WTC11 (cell line): ENCODE measurements around the gene CACNA2D1. TPM values are rescaled to one million over a fixed set of nuclear protein-coding genes. Genes with fewer than 3 reads are reported as not detected.

Experiments
- ATAC-seq: fragments of 200-7000 bp; cut with Tn5 transposase; 2 replicates; pipeline ENCODE4 v1.10.0; 2021; ENCODE audit warnings: mild to moderate bottlenecking, moderate library complexity
- CTCF ChIA-PET: fragments of 300-600 bp; sonication (Branson Sonifier 250); formaldehyde crosslinking; loops from one replicate; lab custom pipeline; 2021; ENCODE audit warnings: antibody characterized with exemption; lab: Charles Lee
- POLR2A ChIA-PET: fragments of 350-600 bp; sonication (Branson Sonifier 250); formaldehyde crosslinking; loops from one replicate; lab custom pipeline; 2021; ENCODE audit warnings: antibody characterized with exemption; lab: Charles Lee
- DNase-seq: peaks from one replicate; pipeline ENCODE4 v3.0.0; 2021; ENCODE audit warnings: low spot score
- H3K27ac Mint-ChIP-seq: 2 replicates; pipeline ENCODE4 v1.8.0; 2021; ENCODE audit warnings: mixed read lengths
- H3K27me3 Mint-ChIP-seq: 2 replicates; pipeline ENCODE4 v1.8.0; 2021; ENCODE audit warnings: low read depth, mild to moderate bottlenecking, moderate library complexity, mixed read lengths
- H3K36me3 Mint-ChIP-seq: 2 replicates; pipeline ENCODE4 v1.8.0; 2021; ENCODE audit warnings: mixed read lengths
- H3K4me1 Mint-ChIP-seq: 2 replicates; pipeline ENCODE4 v1.8.0; 2022; ENCODE audit warnings: mixed read lengths
- H3K4me3 Mint-ChIP-seq: 2 replicates; pipeline ENCODE4 v1.8.0; 2021; ENCODE audit warnings: mild to moderate bottlenecking, moderate library complexity, mixed read lengths
- H3K9me3 Mint-ChIP-seq: 2 replicates; pipeline ENCODE4 v1.8.0; 2021; ENCODE audit warnings: mixed read lengths
- ARID4B ChIP-seq: sonication (generic); formaldehyde crosslinking; IDR thresholded peaks from 2 replicates; pipeline ENCODE4 v1.8.0; 2023; ENCODE audit warnings: missing genetic modification reagents, mild to moderate bottlenecking, borderline replicate concordance
- CREB1 ChIP-seq: sonication (generic); formaldehyde crosslinking; IDR thresholded peaks from 2 replicates; pipeline ENCODE4 v1.8.0; 2023; ENCODE audit warnings: mild to moderate bottlenecking, missing genetic modification reagents
- ELF4 ChIP-seq: sonication (generic); formaldehyde crosslinking; IDR thresholded peaks from 2 replicates; pipeline ENCODE4 v1.8.1; 2022; ENCODE audit warnings: low read depth, mild to moderate bottlenecking, moderate library complexity, missing genetic modification reagents
- FOXJ3 ChIP-seq: sonication (generic); formaldehyde crosslinking; IDR thresholded peaks from 2 replicates; pipeline ENCODE4 v1.9.0; 2021; ENCODE audit warnings: missing genetic modification reagents, mild to moderate bottlenecking, borderline replicate concordance
- HMGA2 ChIP-seq: fragments of 250-450 bp; sonication (Bioruptor Pico); IDR thresholded peaks from 2 replicates; pipeline ENCODE4 v1.4.0; 2021; ENCODE audit warnings: mild to moderate bottlenecking, moderate library complexity
- MYBL2 ChIP-seq: sonication (generic); formaldehyde crosslinking; IDR thresholded peaks from 2 replicates; pipeline ENCODE4 v1.8.1; 2023; ENCODE audit warnings: mild to moderate bottlenecking, moderate library complexity, missing genetic modification reagents
- NR2C2 ChIP-seq: sonication (generic); formaldehyde crosslinking; IDR thresholded peaks from 2 replicates; pipeline ENCODE4 v1.8.0; 2022; ENCODE audit warnings: mild to moderate bottlenecking, missing genetic modification reagents
- SMAD3 ChIP-seq: sonication (generic); formaldehyde crosslinking; IDR thresholded peaks from 2 replicates; pipeline ENCODE4 v1.8.0; 2022; ENCODE audit warnings: missing genetic modification reagents, mild to moderate bottlenecking, borderline replicate concordance
- SMAD4 ChIP-seq: sonication (generic); formaldehyde crosslinking; IDR thresholded peaks from 2 replicates; pipeline ENCODE4 v1.8.0; 2022; ENCODE audit warnings: mild to moderate bottlenecking, missing genetic modification reagents
- USF2 ChIP-seq: sonication (generic); formaldehyde crosslinking; IDR thresholded peaks from 2 replicates; pipeline ENCODE4 v1.8.1; 2023; ENCODE audit warnings: mild to moderate bottlenecking, missing genetic modification reagents, moderate library complexity
- ZNF396 ChIP-seq: fragments of 250-450 bp; sonication (Bioruptor Pico); IDR thresholded peaks from 2 replicates; pipeline ENCODE4 v1.8.0; 2021; ENCODE audit warnings: mild to moderate bottlenecking, moderate library complexity, borderline replicate concordance
- total RNA-seq: library from RNA; stranded (reverse); gene quantifications from 3 replicates; pipeline ENCODE4 v1.2.3, GENCODE V29; 2021
- TF ChIP-seq, protein P1 (sequence below): sonication (generic); formaldehyde crosslinking; IDR thresholded peaks from 2 replicates; pipeline ENCODE4 v1.8.0; 2022; ENCODE audit warnings: missing genetic modification reagents
- TF ChIP-seq, protein P2 (sequence below): sonication (generic); formaldehyde crosslinking; IDR thresholded peaks from 2 replicates; pipeline ENCODE4 v1.8.1; 2022; ENCODE audit warnings: missing genetic modification reagents, borderline replicate concordance
- TF ChIP-seq, protein P3 (sequence below): sonication (generic); formaldehyde crosslinking; IDR thresholded peaks from 2 replicates; pipeline ENCODE4 v1.8.0; 2022; ENCODE audit warnings: mild to moderate bottlenecking, missing genetic modification reagents

CACNA2D1 gene
- total RNA-seq, 1 experiment from 2014 or later: 33.3 TPM

DNA sequence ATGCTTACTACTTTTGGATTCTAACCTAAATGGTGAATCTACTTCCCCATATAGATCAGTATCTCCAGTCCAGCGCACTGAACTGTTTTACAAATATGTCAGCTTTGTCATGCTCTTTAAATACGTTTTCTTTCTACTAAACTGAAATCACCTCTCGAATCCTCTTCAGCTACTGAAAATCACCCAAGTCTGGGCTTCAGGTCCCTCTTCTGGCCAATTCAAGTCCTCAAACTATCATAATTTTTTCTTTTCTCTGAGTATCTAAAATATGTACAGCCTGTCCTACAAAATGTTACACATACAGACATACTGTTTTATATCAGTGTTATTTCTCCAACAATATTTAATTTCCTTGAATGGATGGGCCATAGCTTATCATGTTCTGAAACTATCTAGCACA is 84.2 kb downstream of the CACNA2D1 start (continued):
- no peak for TF ChIP-seq ELF4 (CRISPR knock-in tag)

GRCh38 chr7:82358923-82359322 is 84.7 kb downstream of the CACNA2D1 start:
- no peaks in the 10 kb centered on the region for H3K27me3 Mint-ChIP-seq
- no peak for ATAC-seq
- CTCF ChIA-PET: interaction anchor here (1.0 to 1.4 kb wide), 3 partner anchors 124 to 194 kb away, joined by 3 to 6 read pairs (median 5); no protein-coding TSS in a partner anchor
- H3K4me1 Mint-ChIP-seq: peaks cover 40% of the 10 kb centered on the region
- no peaks in the 10 kb centered on the region for H3K36me3 Mint-ChIP-seq
- peak overlapping the region; percentile 89 for H3K27ac Mint-ChIP-seq
- H3K4me3 Mint-ChIP-seq: no peak overlapping the region
- H3K9me3 Mint-ChIP-seq: no peaks in the 10 kb centered on the region
- no peak for TF ChIP-seq NR2C2 (CRISPR knock-in tag)
- no peak for TF ChIP-seq CREB1 (CRISPR knock-in tag)
- no peak for TF ChIP-seq USF2 (CRISPR knock-in tag)
- no peak for TF ChIP-seq SMAD3 (CRISPR knock-in tag)
- TF ChIP-seq, protein P1, sequence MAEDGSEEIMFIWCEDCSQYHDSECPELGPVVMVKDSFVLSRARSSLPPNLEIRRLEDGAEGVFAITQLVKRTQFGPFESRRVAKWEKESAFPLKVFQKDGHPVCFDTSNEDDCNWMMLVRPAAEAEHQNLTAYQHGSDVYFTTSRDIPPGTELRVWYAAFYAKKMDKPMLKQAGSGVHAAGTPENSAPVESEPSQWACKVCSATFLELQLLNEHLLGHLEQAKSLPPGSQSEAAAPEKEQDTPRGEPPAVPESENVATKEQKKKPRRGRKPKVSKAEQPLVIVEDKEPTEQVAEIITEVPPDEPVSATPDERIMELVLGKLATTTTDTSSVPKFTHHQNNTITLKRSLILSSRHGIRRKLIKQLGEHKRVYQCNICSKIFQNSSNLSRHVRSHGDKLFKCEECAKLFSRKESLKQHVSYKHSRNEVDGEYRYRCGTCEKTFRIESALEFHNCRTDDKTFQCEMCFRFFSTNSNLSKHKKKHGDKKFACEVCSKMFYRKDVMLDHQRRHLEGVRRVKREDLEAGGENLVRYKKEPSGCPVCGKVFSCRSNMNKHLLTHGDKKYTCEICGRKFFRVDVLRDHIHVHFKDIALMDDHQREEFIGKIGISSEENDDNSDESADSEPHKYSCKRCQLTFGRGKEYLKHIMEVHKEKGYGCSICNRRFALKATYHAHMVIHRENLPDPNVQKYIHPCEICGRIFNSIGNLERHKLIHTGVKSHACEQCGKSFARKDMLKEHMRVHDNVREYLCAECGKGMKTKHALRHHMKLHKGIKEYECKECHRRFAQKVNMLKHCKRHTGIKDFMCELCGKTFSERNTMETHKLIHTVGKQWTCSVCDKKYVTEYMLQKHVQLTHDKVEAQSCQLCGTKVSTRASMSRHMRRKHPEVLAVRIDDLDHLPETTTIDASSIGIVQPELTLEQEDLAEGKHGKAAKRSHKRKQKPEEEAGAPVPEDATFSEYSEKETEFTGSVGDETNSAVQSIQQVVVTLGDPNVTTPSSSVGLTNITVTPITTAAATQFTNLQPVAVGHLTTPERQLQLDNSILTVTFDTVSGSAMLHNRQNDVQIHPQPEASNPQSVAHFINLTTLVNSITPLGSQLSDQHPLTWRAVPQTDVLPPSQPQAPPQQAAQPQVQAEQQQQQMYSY (CRISPR knock-in tag): no peak
- TF ChIP-seq, protein P2, sequence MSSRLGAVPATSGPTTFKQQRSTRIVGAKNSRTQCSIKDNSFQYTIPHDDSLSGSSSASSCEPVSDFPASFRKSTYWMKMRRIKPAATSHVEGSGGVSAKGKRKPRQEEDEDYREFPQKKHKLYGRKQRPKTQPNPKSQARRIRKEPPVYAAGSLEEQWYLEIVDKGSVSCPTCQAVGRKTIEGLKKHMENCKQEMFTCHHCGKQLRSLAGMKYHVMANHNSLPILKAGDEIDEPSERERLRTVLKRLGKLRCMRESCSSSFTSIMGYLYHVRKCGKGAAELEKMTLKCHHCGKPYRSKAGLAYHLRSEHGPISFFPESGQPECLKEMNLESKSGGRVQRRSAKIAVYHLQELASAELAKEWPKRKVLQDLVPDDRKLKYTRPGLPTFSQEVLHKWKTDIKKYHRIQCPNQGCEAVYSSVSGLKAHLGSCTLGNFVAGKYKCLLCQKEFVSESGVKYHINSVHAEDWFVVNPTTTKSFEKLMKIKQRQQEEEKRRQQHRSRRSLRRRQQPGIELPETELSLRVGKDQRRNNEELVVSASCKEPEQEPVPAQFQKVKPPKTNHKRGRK (CRISPR knock-in tag): no peak
- TF ChIP-seq, protein P3, sequence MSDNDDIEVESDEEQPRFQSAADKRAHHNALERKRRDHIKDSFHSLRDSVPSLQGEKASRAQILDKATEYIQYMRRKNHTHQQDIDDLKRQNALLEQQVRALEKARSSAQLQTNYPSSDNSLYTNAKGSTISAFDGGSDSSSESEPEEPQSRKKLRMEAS (CRISPR knock-in tag): no peak
- no peak for TF ChIP-seq ARID4B (CRISPR knock-in tag)
- no peak for TF ChIP-seq ZNF396 (CRISPR knock-in tag)
- TF ChIP-seq MYBL2: no peak
- TF ChIP-seq SMAD4 (CRISPR knock-in tag): no peak
- no peak for TF ChIP-seq FOXJ3 (CRISPR knock-in tag)
- TF ChIP-seq HMGA2 (CRISPR knock-in tag): no peak
- TF ChIP-seq, all 79 proteins: peak for 0
- no peak for DNase-seq
- POLR2A ChIA-PET: interaction anchor here (0.6 kb wide), 1 partner anchor 32 kb away, joined by 3 read pairs; no protein-coding TSS in a partner anchor
